SK-N-SH (cell line): ENCODE data around the gene FBXO47. TPM values are rescaled to one million over a fixed set of nuclear protein-coding genes. Genes with fewer than 3 reads are reported as not detected.

Experiments used
- CTCF ChIA-PET: fragments of 300-600, 350-600 bp; formaldehyde crosslinking; extraction: SDS; loops from one replicate; lab custom pipeline; 2021; lab: Yijun Ruan, JAX
- POLR2A ChIA-PET: fragments of 350-600 bp; sonication (Branson Sonifier 250); formaldehyde crosslinking; extraction: SDS; loops from one replicate; lab custom pipeline; 2020; ENCODE audit warnings: antibody characterized with exemption, inconsistent platforms; lab: Yijun Ruan, JAX
- DNase-seq: peaks from one replicate; pipeline ENCODE4 v3.0.0; 2012
- H2AFZ ChIP-seq: fragments of 200-600 bp; sonication (generic); 2 replicates; pipeline ENCODE4 v1.8.1; 2016; ENCODE audit warnings: antibody characterized with exemption, mild to moderate bottlenecking, low read depth
- H3F3A ChIP-seq: fragments of 200-600 bp; sonication (generic); replicated peaks from 2 replicates; pipeline ENCODE3; 2016; ENCODE audit warnings: antibody characterized with exemption, mild to moderate bottlenecking; ENCODE audit not compliant: insufficient read depth
- H3K27ac ChIP-seq, 2 experiments: fragments of 200-500 bp in 1 of 2; fragments of 200-600 bp in 1 of 2; sonication (Bioruptor generic) in 1 of 2; sonication (generic), shearing (Covaris generic) in 1 of 2; 2 replicates each; pipeline versions ENCODE4 v1.5.1 to v1.6.1; 2014 to 2016; ENCODE audit warnings: low read depth in 2 of 2, inconsistent platforms in 1 of 2, low read length in 1 of 2, mild to moderate bottlenecking in 1 of 2, mixed read lengths in 1 of 2
- H3K27me3 ChIP-seq: fragments of 200-600 bp; sonication (generic), shearing (Covaris generic); 2 replicates; pipeline ENCODE4 v1.6.1; 2016; ENCODE audit warnings: mixed run types; ENCODE audit not compliant: insufficient read depth
- H3K36me3 ChIP-seq, 2 experiments: fragments of 200-500 bp in 1 of 2; fragments of 200-600 bp in 1 of 2; sonication (Bioruptor generic) in 1 of 2; sonication (generic) in 1 of 2; replicated peaks in 1 of 2; 2 replicates each; pipeline versions ENCODE3 to v1.5.1; 2014 to 2016; ENCODE audit warnings: low read length in 1 of 2, mild to moderate bottlenecking in 1 of 2; ENCODE audit not compliant: insufficient read depth in 2 of 2, control insufficient read depth in 1 of 2
- H3K4me1 ChIP-seq, 2 experiments: fragments of 200-500 bp in 1 of 2; fragments of 200-600 bp in 1 of 2; sonication (Bioruptor generic) in 1 of 2; sonication (generic), shearing (Covaris generic) in 1 of 2; 2 replicates each; pipeline versions ENCODE4 v1.5.1 to v1.6.1; 2014 to 2016; ENCODE audit warnings: low read depth in 1 of 2, low read length in 1 of 2, mixed run types in 1 of 2; ENCODE audit not compliant: insufficient read depth in 2 of 2, control insufficient read depth in 1 of 2
- H3K4me2 ChIP-seq: fragments of 200-600 bp; sonication (generic), shearing (Covaris generic); 2 replicates; pipeline ENCODE4 v1.6.1; 2017; ENCODE audit warnings: mixed run types
- H3K4me3 ChIP-seq, 2 experiments: fragments of 200-500 bp in 1 of 2; fragments of 200-600 bp in 1 of 2; sonication (Bioruptor generic) in 1 of 2; sonication (generic), shearing (Covaris generic) in 1 of 2; 2 replicates each; pipeline versions ENCODE4 v1.5.1 to v1.8.1; 2014 to 2016; ENCODE audit warnings: low read depth in 2 of 2, inconsistent platforms in 1 of 2, low read length in 1 of 2, mild to moderate bottlenecking in 1 of 2, mixed read lengths in 1 of 2, moderate library complexity in 1 of 2
- H3K79me2 ChIP-seq: fragments of 200-600 bp; sonication (generic); 2 replicates; pipeline ENCODE4 v1.8.1; 2017; ENCODE audit warnings: mild to moderate bottlenecking; ENCODE audit not compliant: insufficient read depth
- H3K9ac ChIP-seq: fragments of 200-600 bp; sonication (generic); 2 replicates; pipeline ENCODE4 v1.6.1; 2017; ENCODE audit warnings: mixed run types
- H3K9me2 ChIP-seq: fragments of 200-600 bp; sonication (generic); 2 replicates; pipeline ENCODE4 v1.6.1; 2017; ENCODE audit warnings: mixed run types
- H3K9me3 ChIP-seq: fragments of 200-600 bp; sonication (generic); 2 replicates; pipeline ENCODE4 v1.6.1; 2017; ENCODE audit warnings: mixed run types, mild to moderate bottlenecking, moderate library complexity
- H4K20me1 ChIP-seq: fragments of 200-600 bp; sonication (generic); 2 replicates; pipeline ENCODE4 v1.6.1; 2017; ENCODE audit warnings: mild to moderate bottlenecking, mixed run types; ENCODE audit not compliant: insufficient read depth
- ELF1 ChIP-seq: IDR thresholded peaks from 2 replicates; pipeline ENCODE4 v1.4.0; 2012
- EZH2phosphoT487 ChIP-seq: fragments of 200-600 bp; sonication (generic); IDR thresholded peaks from 2 replicates; pipeline ENCODE4 v1.6.1; 2017; ENCODE audit warnings: low read depth, mixed run types, mild to moderate bottlenecking, antibody characterized with exemption, moderate library complexity, borderline replicate concordance
- FOSL2 ChIP-seq: IDR thresholded peaks from 2 replicates; pipeline ENCODE4 v1.4.0; 2012; ENCODE audit warnings: low read depth, mild to moderate bottlenecking, moderate library complexity, borderline replicate concordance
- FOXJ3 ChIP-seq: sonication (generic); formaldehyde crosslinking; IDR thresholded peaks from 2 replicates; pipeline ENCODE4 v1.5.1; 2020; ENCODE audit warnings: mild to moderate bottlenecking, missing genetic modification reagents
- FOXM1 ChIP-seq: IDR thresholded peaks from 2 replicates; pipeline ENCODE4 v1.4.0; 2012; ENCODE audit warnings: low read depth, mild to moderate bottlenecking
- GATA2 ChIP-seq: sonication (generic); formaldehyde crosslinking; IDR thresholded peaks from 2 replicates; pipeline ENCODE4 v1.5.0; 2020; ENCODE audit warnings: mild to moderate bottlenecking, missing genetic modification reagents
- JUND ChIP-seq: IDR thresholded peaks from 2 replicates; pipeline ENCODE4 v1.4.0; 2012
- MEF2A ChIP-seq: IDR thresholded peaks from 2 replicates; pipeline ENCODE4 v1.4.0; 2012; ENCODE audit warnings: low read depth, borderline replicate concordance
- NFIC ChIP-seq: IDR thresholded peaks from 2 replicates; pipeline ENCODE4 v1.4.0; 2012; ENCODE audit warnings: borderline replicate concordance
- NRF1 ChIP-seq: IDR thresholded peaks from 2 replicates; pipeline ENCODE4 v1.6.1; 2012; ENCODE audit warnings: low read depth, mild to moderate bottlenecking, low read length
- RAD21 ChIP-seq: IDR thresholded peaks from 2 replicates; pipeline ENCODE4 v1.6.1; 2012; ENCODE audit warnings: mild to moderate bottlenecking, low read length
- RCOR1 ChIP-seq: fragments of 150-350 bp; IDR thresholded peaks from 2 replicates; pipeline ENCODE4 v1.6.1; 2017; ENCODE audit warnings: antibody characterized with exemption, low read length
- RFX5 ChIP-seq: IDR thresholded peaks from 2 replicates; pipeline ENCODE4 v1.6.1; 2012; ENCODE audit warnings: mild to moderate bottlenecking, improper control_type of control experiment, low read length
- RXRA ChIP-seq: IDR thresholded peaks from 2 replicates; pipeline ENCODE4 v1.4.0; 2012; ENCODE audit warnings: low read depth, mild to moderate bottlenecking, borderline replicate concordance
- SIN3A ChIP-seq: IDR thresholded peaks from 2 replicates; pipeline ENCODE4 v1.6.1; 2012; ENCODE audit warnings: low read depth, mild to moderate bottlenecking, low read length, moderate library complexity, borderline replicate concordance
- SMC3 ChIP-seq: IDR thresholded peaks from 2 replicates; pipeline ENCODE4 v1.6.1; 2012; ENCODE audit warnings: low read depth, low read length, improper control_type of control experiment
- TAF1 ChIP-seq: IDR thresholded peaks from 2 replicates; pipeline ENCODE4 v1.6.1; 2012; ENCODE audit warnings: low read depth, mild to moderate bottlenecking, low read length, moderate library complexity, borderline replicate concordance
- TCF12 ChIP-seq: IDR thresholded peaks from 2 replicates; pipeline ENCODE4 v1.4.0; 2012
- TEAD4 ChIP-seq: IDR thresholded peaks from 2 replicates; pipeline ENCODE4 v1.4.0; 2012; ENCODE audit warnings: mild to moderate bottlenecking, borderline replicate concordance; ENCODE audit not compliant: insufficient read depth
- WGBS: methylation state at CpG from one replicate; pipeline ENCODE4 v1.1.6; 2017; ENCODE audit warnings: low lambda C conversion rate; 5-methylcytosine and 5-hydroxymethylcytosine counted together
- polyA plus RNA-seq, 3 experiments: library from polyadenylated mRNA; depleted of rRNA; stranded (reverse); fragments of >200 nt; gene quantifications; 2 replicates each; pipeline ENCODE4 v1.2.3, GENCODE V29; 2012
- TF ChIP-seq, protein P1 (sequence below): IDR thresholded peaks from 2 replicates; pipeline ENCODE4 v1.6.1; 2012; ENCODE audit warnings: mild to moderate bottlenecking, low read depth, low read length, moderate library complexity
- TF ChIP-seq, protein P2 (sequence below): fragments of 200-600 bp; sonication (generic); IDR thresholded peaks from 2 replicates; pipeline ENCODE4 v1.6.1; 2017; ENCODE audit warnings: antibody characterized with exemption, mild to moderate bottlenecking, moderate library complexity
- TF ChIP-seq, protein P3 (sequence below): IDR thresholded peaks from 2 replicates; pipeline ENCODE4 v1.4.0; 2012; ENCODE audit warnings: low read depth, borderline replicate concordance
- TF ChIP-seq, protein P4 (sequence below): fragments of 150-350 bp; IDR thresholded peaks from 2 replicates; pipeline ENCODE4 v1.6.1; 2017; ENCODE audit warnings: antibody characterized with exemption, low read length, low read depth, borderline replicate concordance
- TF ChIP-seq, protein P5 (sequence below): IDR thresholded peaks from 2 replicates; pipeline ENCODE4 v1.4.0; 2012; ENCODE audit warnings: low read depth

FBXO47 gene
- polyA plus RNA-seq, 1 of the 3 experiments (the other 2 are of a cell fraction), result not detected

- POLR2A ChIA-PET, result interaction anchor here (0.6 to 2.0 kb wide), 5 partner anchors 14 to 47 kb away, joined by 4 to 9 read pairs (median 5); partner anchors contain the start of genes LASP1NB and RPL23
- H3K9me2 ChIP-seq, result no peaks in the 10 kb centered on the region
- peak; percentile 59 for DNase-seq
- no peak overlapping the region for H2AFZ ChIP-seq
- no peaks in the 10 kb centered on the region for H3K27me3 ChIP-seq
- no peak overlapping the region for H3K4me3 ChIP-seq
- no peak overlapping the region for H3K9ac ChIP-seq
- WGBS, result 33% methylated on average over 10 of the region's 10 CpGs
- H4K20me1 ChIP-seq, result peaks cover 96% of the 10 kb centered on the region
- CTCF ChIA-PET, result interaction anchor here (1.3 to 1.4 kb wide), 2 partner anchors 30 to 252 kb away, joined by 5 read pairs; no protein-coding TSS in a partner anchor
- H3F3A ChIP-seq, result peaks cover 44% of the 10 kb centered on the region
- peaks cover 11 to 29% of the 10 kb centered on the region in 2 experiments; a peak in 1 of 4 replicates for H3K4me1 ChIP-seq
- peak overlapping the region; percentile 53 for H3K4me2 ChIP-seq
- no peaks in the 10 kb centered on the region for H3K9me3 ChIP-seq
- H3K27ac ChIP-seq, result peak overlapping the region; percentile 48 to 54
- peaks cover 28 to 42% of the 10 kb centered on the region in 2 experiments for H3K36me3 ChIP-seq
- peaks cover 87% of the 10 kb centered on the region for H3K79me2 ChIP-seq
- TF ChIP-seq MEF2A (no peak), RCOR1 (no peak), FOSL2 (peak; percentile 61), SMC3 (no peak), RFX5 (no peak), RXRA (peak; percentile 91), TCF12 (peak; percentile 75), SIN3A (peak; percentile 74; the same call in 1 of the 2 replicates), TEAD4 (peak; percentile 62; the same call in 1 of the 2 replicates), FOXJ3 (CRISPR knock-in tag) (no peak), FOXM1 (0 out of 2 replicates have a peak, but pooled peaks have one; percentile 37), ELF1 (no peak), GATA2 (peak; percentile 79), TAF1 (no peak), JUND (peak; percentile 68), EZH2phosphoT487 (no peak), NFIC (peak; percentile 85), NRF1 (no peak), RAD21 (0 out of 2 replicates have a peak, but pooled peaks have one; percentile 14)
- TF ChIP-seq, protein P1, sequence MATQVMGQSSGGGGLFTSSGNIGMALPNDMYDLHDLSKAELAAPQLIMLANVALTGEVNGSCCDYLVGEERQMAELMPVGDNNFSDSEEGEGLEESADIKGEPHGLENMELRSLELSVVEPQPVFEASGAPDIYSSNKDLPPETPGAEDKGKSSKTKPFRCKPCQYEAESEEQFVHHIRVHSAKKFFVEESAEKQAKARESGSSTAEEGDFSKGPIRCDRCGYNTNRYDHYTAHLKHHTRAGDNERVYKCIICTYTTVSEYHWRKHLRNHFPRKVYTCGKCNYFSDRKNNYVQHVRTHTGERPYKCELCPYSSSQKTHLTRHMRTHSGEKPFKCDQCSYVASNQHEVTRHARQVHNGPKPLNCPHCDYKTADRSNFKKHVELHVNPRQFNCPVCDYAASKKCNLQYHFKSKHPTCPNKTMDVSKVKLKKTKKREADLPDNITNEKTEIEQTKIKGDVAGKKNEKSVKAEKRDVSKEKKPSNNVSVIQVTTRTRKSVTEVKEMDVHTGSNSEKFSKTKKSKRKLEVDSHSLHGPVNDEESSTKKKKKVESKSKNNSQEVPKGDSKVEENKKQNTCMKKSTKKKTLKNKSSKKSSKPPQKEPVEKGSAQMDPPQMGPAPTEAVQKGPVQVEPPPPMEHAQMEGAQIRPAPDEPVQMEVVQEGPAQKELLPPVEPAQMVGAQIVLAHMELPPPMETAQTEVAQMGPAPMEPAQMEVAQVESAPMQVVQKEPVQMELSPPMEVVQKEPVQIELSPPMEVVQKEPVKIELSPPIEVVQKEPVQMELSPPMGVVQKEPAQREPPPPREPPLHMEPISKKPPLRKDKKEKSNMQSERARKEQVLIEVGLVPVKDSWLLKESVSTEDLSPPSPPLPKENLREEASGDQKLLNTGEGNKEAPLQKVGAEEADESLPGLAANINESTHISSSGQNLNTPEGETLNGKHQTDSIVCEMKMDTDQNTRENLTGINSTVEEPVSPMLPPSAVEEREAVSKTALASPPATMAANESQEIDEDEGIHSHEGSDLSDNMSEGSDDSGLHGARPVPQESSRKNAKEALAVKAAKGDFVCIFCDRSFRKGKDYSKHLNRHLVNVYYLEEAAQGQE, result 0 out of 2 replicates have a peak, but pooled peaks have one; percentile 19
- TF ChIP-seq, protein P2, sequence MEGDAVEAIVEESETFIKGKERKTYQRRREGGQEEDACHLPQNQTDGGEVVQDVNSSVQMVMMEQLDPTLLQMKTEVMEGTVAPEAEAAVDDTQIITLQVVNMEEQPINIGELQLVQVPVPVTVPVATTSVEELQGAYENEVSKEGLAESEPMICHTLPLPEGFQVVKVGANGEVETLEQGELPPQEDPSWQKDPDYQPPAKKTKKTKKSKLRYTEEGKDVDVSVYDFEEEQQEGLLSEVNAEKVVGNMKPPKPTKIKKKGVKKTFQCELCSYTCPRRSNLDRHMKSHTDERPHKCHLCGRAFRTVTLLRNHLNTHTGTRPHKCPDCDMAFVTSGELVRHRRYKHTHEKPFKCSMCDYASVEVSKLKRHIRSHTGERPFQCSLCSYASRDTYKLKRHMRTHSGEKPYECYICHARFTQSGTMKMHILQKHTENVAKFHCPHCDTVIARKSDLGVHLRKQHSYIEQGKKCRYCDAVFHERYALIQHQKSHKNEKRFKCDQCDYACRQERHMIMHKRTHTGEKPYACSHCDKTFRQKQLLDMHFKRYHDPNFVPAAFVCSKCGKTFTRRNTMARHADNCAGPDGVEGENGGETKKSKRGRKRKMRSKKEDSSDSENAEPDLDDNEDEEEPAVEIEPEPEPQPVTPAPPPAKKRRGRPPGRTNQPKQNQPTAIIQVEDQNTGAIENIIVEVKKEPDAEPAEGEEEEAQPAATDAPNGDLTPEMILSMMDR, result no peak
- TF ChIP-seq, protein P3, sequence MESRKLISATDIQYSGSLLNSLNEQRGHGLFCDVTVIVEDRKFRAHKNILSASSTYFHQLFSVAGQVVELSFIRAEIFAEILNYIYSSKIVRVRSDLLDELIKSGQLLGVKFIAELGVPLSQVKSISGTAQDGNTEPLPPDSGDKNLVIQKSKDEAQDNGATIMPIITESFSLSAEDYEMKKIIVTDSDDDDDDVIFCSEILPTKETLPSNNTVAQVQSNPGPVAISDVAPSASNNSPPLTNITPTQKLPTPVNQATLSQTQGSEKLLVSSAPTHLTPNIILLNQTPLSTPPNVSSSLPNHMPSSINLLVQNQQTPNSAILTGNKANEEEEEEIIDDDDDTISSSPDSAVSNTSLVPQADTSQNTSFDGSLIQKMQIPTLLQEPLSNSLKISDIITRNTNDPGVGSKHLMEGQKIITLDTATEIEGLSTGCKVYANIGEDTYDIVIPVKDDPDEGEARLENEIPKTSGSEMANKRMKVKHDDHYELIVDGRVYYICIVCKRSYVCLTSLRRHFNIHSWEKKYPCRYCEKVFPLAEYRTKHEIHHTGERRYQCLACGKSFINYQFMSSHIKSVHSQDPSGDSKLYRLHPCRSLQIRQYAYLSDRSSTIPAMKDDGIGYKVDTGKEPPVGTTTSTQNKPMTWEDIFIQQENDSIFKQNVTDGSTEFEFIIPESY, result peak; percentile 70; the same call in 1 of the 2 replicates
- TF ChIP-seq, protein P4, sequence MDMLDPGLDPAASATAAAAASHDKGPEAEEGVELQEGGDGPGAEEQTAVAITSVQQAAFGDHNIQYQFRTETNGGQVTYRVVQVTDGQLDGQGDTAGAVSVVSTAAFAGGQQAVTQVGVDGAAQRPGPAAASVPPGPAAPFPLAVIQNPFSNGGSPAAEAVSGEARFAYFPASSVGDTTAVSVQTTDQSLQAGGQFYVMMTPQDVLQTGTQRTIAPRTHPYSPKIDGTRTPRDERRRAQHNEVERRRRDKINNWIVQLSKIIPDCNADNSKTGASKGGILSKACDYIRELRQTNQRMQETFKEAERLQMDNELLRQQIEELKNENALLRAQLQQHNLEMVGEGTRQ, result no peak
- TF ChIP-seq, protein P5, sequence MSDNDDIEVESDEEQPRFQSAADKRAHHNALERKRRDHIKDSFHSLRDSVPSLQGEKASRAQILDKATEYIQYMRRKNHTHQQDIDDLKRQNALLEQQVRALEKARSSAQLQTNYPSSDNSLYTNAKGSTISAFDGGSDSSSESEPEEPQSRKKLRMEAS, result peak; percentile 53; the same call in 1 of the 2 replicates
Measured at GRCh38 chr17:38900978-38901656, 66.1 kb downstream of the FBXO47 start.
